Activated T-cell treated with anti-CD3 and anti-CD28 coated beads, Interleukin-2, amount 50 U/mL, for 24 hours (primary cell): ENCODE data around the gene CELA2B.
"Not testable (repeated sequence)": the region's sequence is repeated elsewhere in the genome, so short reads cannot be mapped to it uniquely, and the experiment has no call there.

Experiments used
- DNase-seq: peaks from one replicate; pipeline ENCODE4 v3.0.0-alpha.2; 2020
- H3K27ac Mint-ChIP-seq: 2 replicates; pipeline ENCODE4 v1.8.0; 2020; ENCODE audit warnings: mild to moderate bottlenecking, mixed read lengths
- H3K27me3 Mint-ChIP-seq: 2 replicates; pipeline ENCODE4 v1.8.0; 2020; ENCODE audit warnings: mixed read lengths
- H3K36me3 Mint-ChIP-seq: 2 replicates; pipeline ENCODE4 v1.8.0; 2020; ENCODE audit warnings: low read depth, mixed read lengths
- H3K4me1 Mint-ChIP-seq: 2 replicates; pipeline ENCODE4 v1.8.0; 2020; ENCODE audit warnings: low read depth, mixed read lengths
- H3K4me3 Mint-ChIP-seq: 2 replicates; pipeline ENCODE4 v1.8.0; 2020; ENCODE audit warnings: mild to moderate bottlenecking, moderate library complexity, mixed read lengths
- H3K9me3 Mint-ChIP-seq: 2 replicates; pipeline ENCODE4 v1.8.0; 2020; ENCODE audit warnings: mixed read lengths

Gene CELA2B

DNA sequence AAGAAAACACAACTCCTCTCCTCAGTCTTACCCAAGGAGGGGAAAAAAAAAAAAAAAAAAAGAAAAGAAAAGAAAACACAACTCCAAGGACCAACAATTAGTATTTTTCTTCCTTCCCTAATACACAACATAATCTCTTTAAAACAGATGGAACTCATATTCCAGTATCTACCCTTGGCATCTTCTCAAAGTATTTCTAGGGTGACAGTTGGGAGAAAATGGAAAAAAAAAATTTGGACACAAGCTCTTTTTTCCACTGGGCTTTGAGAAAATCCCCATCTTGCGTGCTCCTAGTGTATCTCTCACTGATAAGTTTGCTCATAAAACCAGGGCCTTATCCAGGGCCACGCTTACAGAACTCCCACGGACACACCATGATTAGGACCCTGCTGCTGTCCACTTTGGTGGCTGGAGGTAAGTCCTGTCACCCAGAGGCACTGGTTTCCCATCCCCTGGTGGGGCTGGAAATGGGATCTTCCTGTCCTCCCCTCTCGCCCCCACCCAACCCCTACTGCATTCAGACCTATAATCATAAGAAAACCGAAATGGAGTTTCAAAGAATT is at the start of gene CELA2B:
Gene CELA2B (plus strand): TSS at position 353 of the 563 bp plus-strand sequence. CDS start 22 bp downstream, at position 375.
- H3K9me3 Mint-ChIP-seq = no peaks in the 10 kb centered on the region
- H3K36me3 Mint-ChIP-seq = no peaks in the 10 kb centered on the region
- no peaks in the 10 kb centered on the region for H3K27me3 Mint-ChIP-seq
- no peak for DNase-seq
- no peaks in the 10 kb centered on the region for H3K4me1 Mint-ChIP-seq
- H3K27ac Mint-ChIP-seq = no peak within 1 kb of the TSS
- no peak within 1 kb of the TSS for H3K4me3 Mint-ChIP-seq

DNA sequence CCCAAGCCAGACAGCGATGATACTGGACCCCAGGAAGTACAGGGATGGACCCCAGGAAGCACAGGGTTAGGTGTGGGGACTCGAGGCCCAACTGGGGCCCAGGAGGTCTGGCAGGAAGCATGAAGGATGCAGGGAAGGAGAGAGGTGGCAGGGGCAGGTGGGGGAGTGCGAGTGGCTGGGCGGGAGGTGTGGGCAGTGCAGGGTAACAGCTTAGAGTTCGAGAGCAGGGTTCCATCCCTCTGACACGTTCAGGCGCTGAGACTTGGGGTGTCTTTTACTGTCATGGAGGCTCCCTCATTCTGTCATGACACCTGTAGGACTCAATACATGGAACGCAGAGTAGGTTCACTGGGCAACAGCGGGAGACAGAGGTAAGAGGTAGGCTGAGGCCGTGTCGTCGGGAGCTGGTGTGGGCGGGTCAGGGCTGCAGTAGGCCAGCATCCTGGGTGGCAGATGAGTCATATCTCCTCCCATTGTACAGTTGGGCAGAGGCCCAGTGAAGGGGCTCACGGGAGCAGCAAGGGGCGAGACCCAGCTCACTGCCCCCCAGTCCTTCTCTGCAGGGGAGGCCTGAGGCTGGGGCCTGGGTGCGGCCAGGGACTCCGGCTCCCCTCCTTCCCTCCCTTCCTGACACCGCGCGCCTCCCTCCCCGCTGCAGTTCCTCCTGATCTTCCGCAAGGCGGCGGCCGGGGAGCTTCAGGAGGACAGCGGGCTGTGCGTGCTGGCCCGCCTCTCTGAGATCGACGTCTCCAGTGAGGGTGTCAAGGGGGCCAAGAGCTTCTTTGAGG is 49.2 kb upstream of the CELA2B start:
- peaks cover 8% of the 10 kb centered on the region for H3K4me1 Mint-ChIP-seq
- H3K27ac Mint-ChIP-seq = peak overlapping the region; percentile 84
- DNase-seq = no peak
- H3K4me3 Mint-ChIP-seq = no peak overlapping the region
- H3K9me3 Mint-ChIP-seq = no peaks in the 10 kb centered on the region
- peaks cover 58% of the 10 kb centered on the region for H3K36me3 Mint-ChIP-seq
- no peaks in the 10 kb centered on the region for H3K27me3 Mint-ChIP-seq

DNA sequence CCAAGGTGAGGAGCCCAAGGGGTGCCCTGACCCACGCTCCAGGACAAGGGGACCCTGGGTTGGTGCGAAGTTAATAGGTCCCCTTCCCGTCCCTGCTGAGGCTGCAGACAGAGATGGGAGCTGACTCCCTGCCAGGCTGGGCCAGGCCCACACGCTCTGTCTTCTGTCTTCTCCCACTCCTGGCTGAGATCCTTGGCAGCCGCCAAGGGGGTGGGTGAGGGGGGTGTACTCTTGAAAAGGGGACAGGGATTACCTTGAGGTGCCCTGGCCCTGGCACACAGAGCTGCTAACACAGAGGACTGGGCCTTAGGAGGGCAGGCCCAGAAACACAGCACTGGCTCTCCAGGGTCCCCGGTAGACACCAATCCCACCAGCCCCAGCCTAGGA is 48.6 kb upstream of the CELA2B start:
- Mint-ChIP-seq H3K4me3 (no peak overlapping the region), H3K36me3 (peaks cover 57% of the 10 kb centered on the region), H3K27me3 (no peaks in the 10 kb centered on the region), H3K9me3 (no peaks in the 10 kb centered on the region), H3K27ac (peak overlapping the region; percentile 73), H3K4me1 (peaks cover 6% of the 10 kb centered on the region)
- no peak for DNase-seq

DNA sequence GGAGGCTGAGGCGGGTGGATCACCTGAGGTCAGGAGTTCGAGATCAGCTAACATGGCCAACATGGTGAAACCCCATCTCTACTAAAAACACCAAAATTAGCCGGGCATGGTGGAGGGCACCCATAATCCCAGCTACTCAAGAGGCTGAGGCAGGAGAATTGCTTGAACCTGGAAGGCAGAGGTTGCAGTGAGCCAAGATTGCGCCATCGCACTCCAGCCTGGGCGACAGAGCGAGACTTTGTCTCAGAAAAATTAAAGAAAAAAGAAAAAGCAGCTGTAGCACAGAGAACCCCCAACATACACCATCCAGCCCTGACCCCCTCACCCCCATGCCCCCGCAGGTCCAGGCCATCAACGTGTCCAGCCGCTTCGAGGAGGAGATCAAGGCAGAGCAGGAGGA is 47.7 kb upstream of the CELA2B start:
- DNase-seq, H3K9me3 Mint-ChIP-seq, H3K4me3 Mint-ChIP-seq, H3K27me3 Mint-ChIP-seq, H3K4me1 Mint-ChIP-seq, H3K27ac Mint-ChIP-seq: not testable (repeated sequence)
- peaks cover 56% of the 10 kb centered on the region for H3K36me3 Mint-ChIP-seq

DNA sequence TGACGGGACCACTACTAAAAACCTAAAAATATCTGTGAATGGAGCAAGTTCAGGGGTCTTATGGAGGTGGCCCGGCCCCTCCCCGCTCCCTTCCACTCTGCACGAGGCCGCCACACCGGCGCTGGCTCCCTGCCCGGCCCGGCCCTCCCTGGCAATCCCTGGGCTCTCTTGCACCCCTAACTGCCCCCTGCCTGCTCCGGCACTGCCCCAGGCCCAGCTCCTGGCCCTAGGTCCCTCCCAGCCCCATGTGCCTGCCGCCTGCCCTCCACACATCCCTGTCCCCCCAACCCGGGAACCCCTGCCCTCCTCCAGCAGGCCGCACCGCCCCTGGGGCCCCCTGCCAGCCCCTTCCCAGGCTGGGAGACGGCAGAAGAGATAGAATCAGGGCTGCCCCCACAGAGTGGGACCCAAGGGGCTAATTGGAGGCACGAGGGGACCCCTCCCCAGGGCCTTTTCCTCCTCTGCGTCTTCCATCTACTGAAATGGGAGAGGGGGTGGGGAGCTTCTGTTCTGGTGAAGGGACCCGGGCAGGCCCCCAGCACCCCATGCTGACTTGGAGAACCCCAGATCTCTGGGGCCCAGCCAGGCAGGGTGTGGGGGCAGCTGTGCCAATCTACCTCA is 47.0 kb upstream of the CELA2B start:
- DNase-seq = no peak
- H3K36me3 Mint-ChIP-seq = peaks cover 53% of the 10 kb centered on the region
- no peak overlapping the region for H3K27ac Mint-ChIP-seq
- no peaks in the 10 kb centered on the region for H3K9me3 Mint-ChIP-seq
- no peak overlapping the region for H3K4me3 Mint-ChIP-seq
- H3K4me1 Mint-ChIP-seq = peaks cover 4% of the 10 kb centered on the region
- H3K27me3 Mint-ChIP-seq = no peaks in the 10 kb centered on the region

DNA sequence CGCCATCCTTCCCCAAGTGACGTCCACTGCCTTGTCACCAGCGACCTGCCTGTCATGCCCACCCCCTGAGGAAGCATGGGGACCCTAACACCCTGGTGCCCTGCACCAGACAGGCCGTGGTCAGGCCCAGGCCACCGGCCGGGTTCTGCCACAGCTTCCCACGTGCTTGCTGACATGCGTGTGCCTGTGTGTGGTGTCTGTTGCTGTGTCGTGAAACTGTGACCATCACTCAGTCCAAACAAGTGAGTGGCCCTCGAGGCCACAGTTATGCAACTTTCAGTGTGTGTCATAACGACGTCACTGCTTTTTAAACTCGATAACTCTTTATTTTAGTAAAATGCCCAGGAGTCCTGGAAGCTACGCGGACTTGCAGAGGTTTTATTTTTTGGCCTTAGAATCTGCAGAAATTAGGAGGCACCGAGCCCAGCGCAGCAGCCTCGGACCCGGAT is 46.2 kb upstream of the CELA2B start:
- Mint-ChIP-seq H3K9me3 (no peaks in the 10 kb centered on the region), H3K4me3 (no peak overlapping the region), H3K36me3 (peaks cover 47% of the 10 kb centered on the region), H3K27me3 (no peaks in the 10 kb centered on the region), H3K4me1 (peaks cover 4% of the 10 kb centered on the region), H3K27ac (no peak overlapping the region)
- no peak for DNase-seq

DNA sequence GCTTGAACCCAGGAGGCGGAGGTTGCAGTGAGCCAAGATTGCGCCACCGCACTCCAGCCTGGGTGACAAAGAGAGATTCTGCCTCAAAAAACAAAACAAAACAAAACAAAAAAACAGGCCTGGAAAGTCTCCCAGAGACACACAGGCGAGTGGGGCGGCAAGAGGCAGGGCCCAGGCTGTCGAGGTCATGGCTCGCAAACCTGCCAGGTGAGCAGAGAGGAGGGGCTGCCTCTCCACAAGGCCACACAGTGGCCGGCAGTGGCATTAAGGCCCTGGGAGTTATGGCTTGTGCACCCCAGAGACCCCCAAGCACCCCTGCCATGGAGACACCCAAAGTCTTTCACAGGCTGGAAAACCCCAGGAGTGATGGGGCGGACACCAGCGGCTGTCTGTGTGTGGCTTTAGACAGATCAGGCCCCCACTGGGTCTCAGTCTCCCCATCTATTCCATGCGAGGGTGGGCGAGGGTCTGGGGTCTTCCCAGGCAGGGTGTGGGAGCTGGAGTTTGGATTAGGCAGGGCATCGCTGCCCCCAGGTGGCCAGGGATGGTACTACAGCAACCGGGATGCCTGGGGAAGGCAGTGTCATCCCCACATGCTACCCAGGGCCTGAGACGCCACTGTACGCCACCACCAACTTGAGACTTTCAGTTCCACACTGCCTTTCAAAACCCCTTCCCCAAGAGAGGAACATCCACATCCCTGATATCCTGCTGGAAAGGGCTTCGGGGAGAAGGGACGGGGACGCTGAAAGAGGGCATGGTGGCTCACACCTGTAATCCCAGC is 44.9 kb upstream of the CELA2B start:
- DNase-seq = peak; percentile 89
- Mint-ChIP-seq H3K27me3 (no peaks in the 10 kb centered on the region), H3K4me3 (no peak overlapping the region), H3K4me1 (peaks cover 4% of the 10 kb centered on the region), H3K27ac (no peak overlapping the region), H3K9me3 (no peaks in the 10 kb centered on the region), H3K36me3 (peaks cover 36% of the 10 kb centered on the region)

DNA sequence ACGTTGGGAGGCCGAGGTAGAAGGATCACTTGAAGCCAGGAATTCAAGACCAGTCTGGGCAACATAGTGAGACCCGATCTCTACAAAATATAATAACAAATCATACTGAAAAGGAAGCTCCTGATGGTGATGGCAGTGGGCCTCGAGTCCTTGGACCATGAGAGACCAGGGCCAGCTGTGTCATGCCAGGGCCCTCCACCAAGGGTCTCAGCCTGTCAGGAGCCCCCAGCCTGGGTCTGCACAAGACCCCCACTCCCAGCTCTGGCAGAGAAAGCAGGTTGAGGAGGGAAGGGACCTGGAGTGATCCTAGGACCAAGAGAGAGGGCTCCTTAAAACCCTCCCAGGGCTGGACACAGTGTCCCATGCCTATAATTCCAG is 44.3 kb upstream of the CELA2B start:
- Mint-ChIP-seq H3K4me3 (no peak overlapping the region), H3K27ac (no peak overlapping the region), H3K4me1 (no peaks in the 10 kb centered on the region), H3K27me3 (no peaks in the 10 kb centered on the region), H3K36me3 (peaks cover 30% of the 10 kb centered on the region), H3K9me3 (no peaks in the 10 kb centered on the region)
- DNase-seq = no peak

DNA sequence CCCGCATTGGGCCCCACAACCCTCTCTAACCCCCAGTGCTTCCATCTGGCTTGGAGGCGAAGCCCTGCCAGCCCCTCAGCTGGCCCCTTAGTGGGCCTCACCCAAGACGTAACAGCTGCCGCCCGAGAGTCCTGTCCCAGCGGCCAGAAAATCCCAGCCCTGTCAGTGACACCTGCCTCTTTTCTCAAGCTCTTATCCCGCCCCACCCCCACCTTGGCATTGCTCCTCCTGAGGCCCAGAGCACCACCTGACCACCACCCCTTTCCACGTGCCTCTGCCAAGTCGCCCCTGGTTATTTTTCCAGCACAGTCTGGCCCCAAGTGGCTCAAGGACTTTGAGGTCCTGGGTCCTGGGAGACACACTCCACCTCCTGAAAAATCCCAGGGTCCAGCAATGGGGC is 43.6 kb upstream of the CELA2B start:
- Mint-ChIP-seq H3K9me3 (no peaks in the 10 kb centered on the region), H3K4me1 (no peaks in the 10 kb centered on the region), H3K27ac (no peak overlapping the region), H3K4me3 (no peak overlapping the region), H3K27me3 (no peaks in the 10 kb centered on the region), H3K36me3 (peaks cover 24% of the 10 kb centered on the region)
- no peak for DNase-seq

DNA sequence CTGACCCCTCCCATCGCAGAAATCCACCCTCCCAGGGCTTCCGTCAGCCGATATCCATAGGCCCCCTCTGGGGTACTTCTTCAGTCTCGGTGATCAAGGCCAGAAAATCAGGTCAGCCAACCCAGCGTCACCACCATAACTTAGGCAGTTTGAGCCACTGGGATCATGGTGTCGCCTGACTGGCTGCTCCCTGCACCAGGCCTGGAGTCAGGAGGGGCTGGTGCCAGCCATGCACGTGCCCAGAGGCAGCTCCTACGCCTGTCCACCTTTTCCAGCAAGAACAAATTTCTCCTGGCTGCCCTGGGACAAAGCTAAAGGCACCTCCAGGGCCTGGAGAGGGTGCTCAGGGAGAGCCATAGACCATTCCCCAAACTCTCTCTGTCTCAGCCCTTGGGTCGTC is 42.4 kb upstream of the CELA2B start:
- Mint-ChIP-seq H3K4me1 (no peaks in the 10 kb centered on the region), H3K4me3 (no peak overlapping the region), H3K27me3 (no peaks in the 10 kb centered on the region), H3K9me3 (no peaks in the 10 kb centered on the region), H3K27ac (no peak overlapping the region), H3K36me3 (peaks cover 13% of the 10 kb centered on the region)
- DNase-seq = no peak

DNA sequence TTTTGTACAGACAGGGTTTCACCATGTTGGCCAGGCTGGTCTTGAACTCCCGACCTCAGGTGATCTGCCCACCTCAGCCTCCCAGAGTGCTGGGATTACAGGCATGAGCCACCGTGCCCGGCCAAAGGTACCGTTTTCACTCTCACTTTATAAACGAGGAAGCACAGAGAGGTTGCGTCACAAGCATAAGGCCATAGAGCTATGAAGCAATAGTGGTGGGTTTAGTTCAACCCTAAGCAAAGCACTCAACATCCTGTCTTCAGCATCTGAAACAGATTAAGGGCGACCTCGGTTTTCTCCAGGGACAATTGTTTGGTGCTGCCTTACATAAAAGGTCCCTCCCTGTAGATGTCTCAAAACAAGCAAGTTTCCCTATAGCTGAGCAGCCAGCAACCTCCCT is 41.2 kb upstream of the CELA2B start:
- not testable (repeated sequence) for H3K9me3 Mint-ChIP-seq, H3K4me1 Mint-ChIP-seq, H3K27ac Mint-ChIP-seq, H3K27me3 Mint-ChIP-seq, DNase-seq, H3K4me3 Mint-ChIP-seq
- H3K36me3 Mint-ChIP-seq = peaks cover 11% of the 10 kb centered on the region

DNA sequence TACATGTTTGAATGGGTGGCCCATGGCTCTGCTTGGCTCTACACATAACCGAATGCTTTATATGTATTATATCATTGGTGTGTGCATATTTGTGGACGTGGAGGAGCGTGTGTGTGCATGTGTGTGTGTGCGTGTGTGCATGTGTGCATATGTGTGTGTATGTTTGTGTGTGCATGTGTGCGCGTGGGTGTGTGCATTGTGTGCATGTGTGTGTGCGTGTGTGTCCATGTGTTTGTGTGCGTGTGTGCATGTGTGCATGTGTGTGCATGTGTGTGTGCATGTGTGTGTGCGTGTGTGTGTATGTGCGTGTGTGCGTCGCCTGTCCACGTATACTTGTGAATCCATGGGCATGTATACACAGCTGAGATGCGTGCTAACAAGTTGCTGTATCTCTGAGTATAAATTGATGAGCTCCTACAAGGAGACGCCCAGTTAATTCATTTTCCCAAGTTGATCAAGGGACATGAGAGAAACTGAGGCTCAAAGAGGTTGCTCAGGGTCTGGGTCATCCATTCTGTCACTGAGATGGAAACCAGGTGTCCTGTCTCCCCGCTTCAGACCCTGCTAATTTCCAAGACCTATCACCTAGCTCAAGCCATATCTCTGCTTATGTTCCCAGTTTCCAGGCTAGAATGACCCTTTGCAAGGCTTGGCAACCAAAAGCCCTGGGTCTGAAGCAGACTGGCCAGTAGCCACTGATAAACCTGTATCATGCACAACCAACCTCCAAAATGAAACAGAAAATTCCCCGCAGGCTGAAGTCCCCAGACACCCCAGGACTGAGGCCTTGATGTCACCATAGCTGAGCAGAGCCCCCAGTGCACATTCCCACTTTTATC is 40.4 kb upstream of the CELA2B start:
- H3K36me3 Mint-ChIP-seq = peaks cover 4% of the 10 kb centered on the region
- H3K27me3 Mint-ChIP-seq = no peaks in the 10 kb centered on the region
- H3K4me3 Mint-ChIP-seq = no peak overlapping the region
- no peaks in the 10 kb centered on the region for H3K4me1 Mint-ChIP-seq
- no peaks in the 10 kb centered on the region for H3K9me3 Mint-ChIP-seq
- DNase-seq = no peak
- H3K27ac Mint-ChIP-seq = no peak overlapping the region

DNA sequence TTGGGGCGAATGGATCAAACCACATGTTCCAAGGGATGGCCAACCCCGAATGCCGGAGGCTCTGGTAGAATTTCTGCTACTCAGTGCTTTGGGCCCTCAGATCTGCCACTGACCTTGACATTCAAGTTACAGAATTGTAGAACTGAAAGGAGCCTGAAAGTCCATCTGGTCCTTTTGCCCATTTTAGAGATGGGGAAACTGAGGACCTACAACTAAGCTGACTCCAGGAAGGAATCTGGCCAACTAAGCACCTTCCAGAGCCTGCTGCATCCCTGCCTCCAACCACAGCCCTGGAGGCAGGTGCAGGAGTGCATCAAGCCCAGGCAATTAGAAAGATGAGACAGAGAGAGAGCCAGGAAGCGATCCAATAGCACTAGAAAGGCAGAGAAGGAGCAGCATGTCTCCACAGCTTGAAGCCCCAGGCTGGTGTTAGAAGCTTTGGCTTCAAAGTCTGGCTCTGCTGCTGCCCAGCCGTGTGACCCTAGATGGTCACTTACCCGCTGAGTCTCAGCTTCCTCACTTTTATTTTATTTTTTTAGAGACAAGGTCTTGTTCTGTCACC is 38.9 kb upstream of the CELA2B start:
- Mint-ChIP-seq H3K9me3 (no peaks in the 10 kb centered on the region), H3K27ac (no peak overlapping the region), H3K4me3 (no peak overlapping the region), H3K27me3 (no peaks in the 10 kb centered on the region), H3K36me3 (no peaks in the 10 kb centered on the region), H3K4me1 (no peaks in the 10 kb centered on the region)
- no peak for DNase-seq

DNA sequence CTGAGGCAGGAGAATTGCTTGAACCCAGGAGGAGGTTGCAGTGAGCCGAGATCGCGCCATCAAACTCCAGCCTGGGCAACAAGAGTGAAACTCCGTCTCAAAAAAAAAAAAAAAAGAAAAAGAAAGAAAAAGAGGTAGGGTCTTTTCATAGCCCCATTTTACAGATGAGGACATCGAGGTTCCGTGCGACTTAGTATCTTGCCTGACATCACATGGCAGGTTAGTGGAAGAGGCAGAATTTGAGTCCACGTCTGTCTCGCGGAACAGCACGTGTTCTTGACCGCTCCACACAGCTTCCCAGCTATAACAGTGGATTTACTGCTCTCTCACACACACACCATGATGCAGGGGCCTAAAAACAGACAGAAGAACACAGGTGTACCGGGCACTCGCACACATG is 36.6 kb upstream of the CELA2B start:
- no peak overlapping the region for H3K4me3 Mint-ChIP-seq
- H3K27me3 Mint-ChIP-seq = no peaks in the 10 kb centered on the region
- DNase-seq = no peak
- H3K4me1 Mint-ChIP-seq = no peaks in the 10 kb centered on the region
- no peak overlapping the region for H3K27ac Mint-ChIP-seq
- no peaks in the 10 kb centered on the region for H3K36me3 Mint-ChIP-seq
- H3K9me3 Mint-ChIP-seq = no peaks in the 10 kb centered on the region
